CD4-positive, alpha-beta T cell treated with Interleukin-17A for 4 hours (primary cell): ENCODE results near the gene UGCG.
"Not testable (repeated sequence)": the region's sequence is repeated elsewhere in the genome, so short reads cannot be mapped to it uniquely, and the experiment has no call there.

Experiments
- DNase-seq: peaks from one replicate; pipeline ENCODE4 v3.0.0-alpha.2; 2020; ENCODE audit warnings: mixed read lengths

The UGCG gene

GRCh38 chr9:111895996-111896941 lies at the start of gene UGCG:
Gene UGCG (plus strand): TSS chr9:111896814. CDS start chr9:111897216, 402 bp downstream.
- DNase-seq, result peak; percentile 90

GRCh38 chr9:111851553-111851952 lies 45.1 kb upstream of the UGCG start:
- DNase-seq, result no peak

- no peak for DNase-seq
These were observed 44.3 kb upstream of the UGCG start for GRCh38 chr9:111852291-111852690.

- DNase-seq, result no peak
These were observed 43.2 kb upstream of the UGCG start for GRCh38 chr9:111853450-111853827.

- no peak for DNase-seq
These were observed 41.8 kb upstream of the UGCG start for GRCh38 chr9:111854799-111855198.

GRCh38 chr9:111857555-111858211 lies 38.9 kb upstream of the UGCG start:
- DNase-seq, result no peak

GRCh38 chr9:111860443-111860842 lies 36.2 kb upstream of the UGCG start:
- no peak for DNase-seq

- DNase-seq, result no peak
These were observed 33.0 kb upstream of the UGCG start for GRCh38 chr9:111863636-111864035.

GRCh38 chr9:111866976-111867375 lies 29.6 kb upstream of the UGCG start:
- DNase-seq, result peak; percentile 37

GRCh38 chr9:111868475-111868874 lies 28.1 kb upstream of the UGCG start:
- DNase-seq, result no peak

- DNase-seq, result no peak
These were observed 25.7 kb upstream of the UGCG start for GRCh38 chr9:111870774-111871498.

- DNase-seq, result no peak
These were observed 25.1 kb upstream of the UGCG start for GRCh38 chr9:111871499-111871855.

- DNase-seq, result no peak
These were observed 23.7 kb upstream of the UGCG start for GRCh38 chr9:111872886-111873285.

GRCh38 chr9:111873901-111874300 lies 22.7 kb upstream of the UGCG start:
- no peak for DNase-seq

- DNase-seq, result no peak
These were observed 22.1 kb upstream of the UGCG start for GRCh38 chr9:111874500-111874899.

- not testable (repeated sequence) for DNase-seq
These were observed 21.3 kb upstream of the UGCG start for GRCh38 chr9:111875291-111875690.

GRCh38 chr9:111875691-111876090 lies 20.9 kb upstream of the UGCG start:
- DNase-seq, result not testable (repeated sequence)

GRCh38 chr9:111876179-111876578 lies 20.4 kb upstream of the UGCG start:
- DNase-seq, result no peak

GRCh38 chr9:111877420-111877819 lies 19.2 kb upstream of the UGCG start:
- DNase-seq, result no peak

GRCh38 chr9:111878946-111879345 lies 17.7 kb upstream of the UGCG start:
- no peak for DNase-seq

- DNase-seq, result no peak
These were observed 9.5 kb upstream of the UGCG start for GRCh38 chr9:111886983-111887718.

GRCh38 chr9:111890334-111890733 lies 6.3 kb upstream of the UGCG start:
- no peak for DNase-seq

GRCh38 chr9:111890867-111891266 lies 5.7 kb upstream of the UGCG start:
- DNase-seq, result not testable (repeated sequence)
